GM18508 (cell line): Measurements from ENCODE around the gene RAB11A.

ENCODE experiments used
- ATAC-seq: cut with Tn5 transposase; IDR thresholded peaks from one replicate; pipeline ENCODE4 v1.9.1; 2021; ENCODE audit warnings: moderate number of reproducible peaks; ENCODE audit not compliant: insufficient read depth, unreplicated experiment

RAB11A gene

GRCh38 chr15:65869126-65869953, at the start of gene RAB11A:
RAB11A (plus strand) TSS chr15:65869491; CDS start chr15:65869586, 95 bp downstream.
- peak; percentile 47 for ATAC-seq

GRCh38 chr15:65819563-65819960, 49.7 kb upstream of the RAB11A start:
- no peak for ATAC-seq

- no peak for ATAC-seq
These were observed 48.2 kb upstream of the RAB11A start for GRCh38 chr15:65821070-65821469.

GRCh38 chr15:65822316-65822715, 47.0 kb upstream of the RAB11A start:
- ATAC-seq, result no peak

- ATAC-seq, result no peak
These were observed 45.1 kb upstream of the RAB11A start for GRCh38 chr15:65824031-65824743.

- ATAC-seq, result no peak
These were observed 44.2 kb upstream of the RAB11A start for GRCh38 chr15:65824941-65825544.

GRCh38 chr15:65827065-65827464, 42.2 kb upstream of the RAB11A start:
- ATAC-seq, result no peak

GRCh38 chr15:65828585-65828984, 40.7 kb upstream of the RAB11A start:
- no peak for ATAC-seq

- no peak for ATAC-seq
These were observed 40.0 kb upstream of the RAB11A start for GRCh38 chr15:65829130-65829764.

GRCh38 chr15:65832549-65833364, 36.5 kb upstream of the RAB11A start:
- no peak for ATAC-seq

GRCh38 chr15:65833501-65834205, 35.6 kb upstream of the RAB11A start:
- no peak for ATAC-seq

GRCh38 chr15:65834603-65835282, 34.5 kb upstream of the RAB11A start:
- ATAC-seq, result no peak

- ATAC-seq, result no peak
These were observed 33.8 kb upstream of the RAB11A start for GRCh38 chr15:65835447-65835846.

- ATAC-seq, result no peak
These were observed 32.6 kb upstream of the RAB11A start for GRCh38 chr15:65836665-65837064.

- ATAC-seq, result no peak
These were observed 31.7 kb upstream of the RAB11A start for GRCh38 chr15:65837301-65838294.

- ATAC-seq, result no peak
These were observed 29.9 kb upstream of the RAB11A start for GRCh38 chr15:65839354-65839901.

GRCh38 chr15:65839985-65840384, 29.3 kb upstream of the RAB11A start:
- no peak for ATAC-seq
